Stimulated activated naive CD8-positive, alpha-beta T cell treated with anti-CD3 and anti-CD28 coated beads, Interleukin-15, amount 100 ng/mL, for 72 hours (primary cell): Measurements from ENCODE around the gene AADACL4.

Source experiments
- ATAC-seq: fragments of 150-1000 bp; cut with Tn5 transposase; 2 replicates; pipeline ENCODE4 v1.10.0; 2021; ENCODE audit warnings: mild to moderate bottlenecking, moderate library complexity
- DNase-seq, 2 donors: peaks; one replicate each; pipeline ENCODE4 v3.0.0; 2021 to 2022
- H3K27ac Mint-ChIP-seq, 2 donors: one replicate each; pipeline ENCODE4 v1.8.0; 2022; ENCODE audit warnings: mild to moderate bottlenecking in 2 of 2, mixed read lengths in 2 of 2, moderate library complexity in 2 of 2
- H3K27me3 Mint-ChIP-seq: one replicate; pipeline ENCODE4 v1.8.0; 2022; ENCODE audit warnings: mixed read lengths
- H3K4me1 Mint-ChIP-seq: one replicate; pipeline ENCODE4 v1.8.0; 2022; ENCODE audit warnings: mild to moderate bottlenecking, mixed read lengths
- H3K4me3 Mint-ChIP-seq, 2 donors: one replicate each; pipeline ENCODE4 v1.8.0; 2022; ENCODE audit warnings: mild to moderate bottlenecking in 2 of 2, mixed read lengths in 2 of 2, moderate library complexity in 1 of 2
- H3K9me3 Mint-ChIP-seq, 2 donors: one replicate each; pipeline ENCODE4 v1.8.0; 2022; ENCODE audit warnings: mixed read lengths in 2 of 2

The AADACL4 gene

DNA sequence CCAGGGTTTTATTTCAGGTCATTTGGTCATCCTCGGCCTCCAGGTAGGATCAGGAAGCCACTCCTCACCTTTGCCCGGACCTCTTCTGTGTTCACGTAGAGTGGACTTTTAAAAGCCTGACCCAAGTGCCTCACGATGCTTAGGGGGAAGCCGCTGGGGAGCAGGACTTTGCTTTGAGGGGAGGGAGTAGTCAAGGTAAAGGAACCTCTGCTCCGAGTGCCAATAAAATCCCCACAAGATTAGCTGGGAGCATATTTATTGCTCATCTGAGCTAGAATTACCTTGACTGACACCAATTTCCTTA, 25.3 kb upstream of the AADACL4 start:
- Mint-ChIP-seq H3K27me3 (no peaks in the 10 kb centered on the region), H3K27ac (peak overlapping the region; percentile 99)

DNA sequence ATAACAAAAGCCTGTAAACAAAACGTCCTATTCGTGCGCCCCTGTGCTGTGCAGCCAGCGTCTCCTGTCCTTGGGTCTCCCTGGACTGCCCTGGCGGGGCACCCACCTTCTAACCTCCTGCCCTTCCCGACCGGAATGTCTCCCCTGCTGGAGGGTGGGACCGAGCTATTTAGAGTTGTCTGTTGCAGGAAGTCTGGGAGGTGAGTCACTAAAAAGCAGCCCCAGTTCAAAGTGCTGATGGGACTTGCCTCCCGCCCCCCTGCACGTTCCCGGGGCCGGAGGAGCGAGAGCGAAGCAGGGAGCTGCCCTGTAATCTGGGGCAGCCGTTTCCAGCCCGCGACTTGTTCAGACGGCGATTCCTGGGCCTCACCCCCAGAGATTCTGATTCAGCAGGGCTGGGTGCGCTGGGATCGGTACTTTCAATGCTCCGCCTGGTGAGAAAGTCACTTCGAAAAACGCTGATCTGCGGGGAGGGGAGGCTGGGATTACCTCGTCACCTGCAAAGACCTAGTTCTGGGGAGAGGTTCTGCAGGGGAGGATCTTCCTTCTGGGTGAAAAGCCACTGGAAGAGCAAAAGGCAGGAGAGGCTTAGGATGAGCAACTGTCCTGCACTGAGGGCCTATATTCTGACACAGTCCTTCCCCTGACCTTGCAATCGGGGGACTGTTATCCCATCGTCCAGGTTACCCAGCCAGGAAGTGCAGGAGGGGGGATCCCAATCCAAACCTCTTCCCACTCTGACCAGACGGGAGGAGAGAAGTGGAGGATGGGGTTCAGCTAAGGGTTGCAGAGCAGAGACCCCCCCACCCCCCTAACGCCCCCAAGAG, 24.7 kb upstream of the AADACL4 start:
- Mint-ChIP-seq H3K27me3 (no peaks in the 10 kb centered on the region), H3K27ac (peak overlapping the region; percentile 99), H3K4me1 (peaks cover 60% of the 10 kb centered on the region), H3K9me3 (no peaks in the 10 kb centered on the region), H3K4me3 (peak overlapping the region; percentile 91 to 99)
- ATAC-seq, result peak; percentile 35
- peak; percentile 58 to 79 for DNase-seq

More for the DNA sequence above, 25.3 kb upstream of the AADACL4 start:
- Mint-ChIP-seq H3K9me3 (no peaks in the 10 kb centered on the region), H3K4me3 (peak overlapping the region; percentile 91 to 99), H3K4me1 (peaks cover 66% of the 10 kb centered on the region)
- no peak for DNase-seq
- ATAC-seq, result peak; percentile 1

DNA sequence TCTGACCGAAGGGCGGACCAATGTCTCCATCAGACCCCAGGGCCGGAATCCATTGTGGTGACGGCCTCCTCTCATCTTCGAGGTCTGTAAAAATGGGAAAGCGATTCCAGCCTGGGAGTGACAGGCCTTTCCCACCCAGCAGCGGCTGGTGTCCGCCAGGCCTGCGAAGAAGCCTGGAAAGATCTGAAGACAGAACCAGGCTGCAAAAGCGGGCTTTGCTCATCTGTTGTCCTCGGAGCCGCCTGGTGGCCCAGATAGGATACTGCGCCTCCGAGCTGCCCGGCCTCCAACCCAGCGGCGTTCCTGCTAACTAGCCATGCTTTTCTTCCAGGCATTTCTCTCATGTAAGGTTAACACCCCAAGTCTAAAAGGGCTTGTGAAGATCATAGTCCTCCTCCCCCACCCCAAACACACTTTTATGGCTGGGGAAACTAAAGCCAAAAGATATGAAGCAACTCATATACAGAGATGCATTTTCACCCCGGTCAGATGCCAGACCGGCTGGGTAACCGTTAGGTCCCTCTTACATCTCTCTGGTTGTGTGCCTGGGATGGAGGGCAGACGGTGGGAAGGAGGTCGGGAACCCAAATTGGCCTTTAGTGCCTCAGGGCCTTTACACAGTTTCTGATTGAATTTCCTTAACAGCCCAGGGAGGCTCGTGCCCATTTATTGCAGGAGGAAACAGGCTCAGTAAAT, 23.9 kb upstream of the AADACL4 start:
- Mint-ChIP-seq H3K27ac (peak overlapping the region; percentile 78 to 99), H3K4me3 (peak overlapping the region; percentile 91 to 99), H3K27me3 (no peaks in the 10 kb centered on the region), H3K9me3 (no peaks in the 10 kb centered on the region), H3K4me1 (peaks cover 53% of the 10 kb centered on the region)
- peak; percentile 43 for ATAC-seq
- peak; percentile 77 to 80 for DNase-seq

- Mint-ChIP-seq H3K9me3 (no peaks in the 10 kb centered on the region), H3K27me3 (no peaks in the 10 kb centered on the region), H3K27ac (peak overlapping the region; percentile 78 to 99), H3K4me1 (peaks cover 47% of the 10 kb centered on the region), H3K4me3 (peak overlapping the region; percentile 91 to 99)
- ATAC-seq (peak; percentile 19), DNase-seq (peak; percentile 26 to 56)
Observed at GRCh38 chr1:12620488-12620865, 23.4 kb upstream of the AADACL4 start.

GRCh38 chr1:12620931-12621330, 23.0 kb upstream of the AADACL4 start:
- no peak overlapping the region for H3K27ac Mint-ChIP-seq
- no peaks in the 10 kb centered on the region for H3K27me3 Mint-ChIP-seq
- no peak for ATAC-seq
- H3K9me3 Mint-ChIP-seq, result no peaks in the 10 kb centered on the region
- no peak for DNase-seq
- peak overlapping the region; percentile 16 to 99 for H3K4me3 Mint-ChIP-seq
- H3K4me1 Mint-ChIP-seq, result peaks cover 45% of the 10 kb centered on the region

- peaks cover 45% of the 10 kb centered on the region for H3K4me1 Mint-ChIP-seq
Observed at GRCh38 chr1:12621346-12622335, 22.2 kb upstream of the AADACL4 start.

GRCh38 chr1:12622506-12622905, 21.4 kb upstream of the AADACL4 start:
- no peak for ATAC-seq
- DNase-seq, result no peak
- Mint-ChIP-seq H3K4me3 (no peak overlapping the region), H3K9me3 (no peaks in the 10 kb centered on the region), H3K4me1 (peaks cover 45% of the 10 kb centered on the region), H3K27me3 (no peaks in the 10 kb centered on the region), H3K27ac (peak overlapping the region in 1 of 2 donors; percentile 82)

More at GRCh38 chr1:12621346-12622335, 22.2 kb upstream of the AADACL4 start:
- Mint-ChIP-seq H3K27me3 (no peaks in the 10 kb centered on the region), H3K9me3 (no peaks in the 10 kb centered on the region), H3K4me3 (peak overlapping the region in 1 of 2 donors; percentile 99), H3K27ac (peak overlapping the region in 1 of 2 donors; percentile 74)
- ATAC-seq, result no peak
- DNase-seq, result no peak

GRCh38 chr1:12625276-12625675, 18.6 kb upstream of the AADACL4 start:
- Mint-ChIP-seq H3K27ac (no peak overlapping the region), H3K27me3 (no peaks in the 10 kb centered on the region), H3K4me1 (peaks cover 33% of the 10 kb centered on the region), H3K4me3 (no peak overlapping the region), H3K9me3 (no peaks in the 10 kb centered on the region)
- no peak for DNase-seq
- no peak for ATAC-seq

- H3K4me1 Mint-ChIP-seq, result peaks cover 16% of the 10 kb centered on the region
- H3K9me3 Mint-ChIP-seq, result no peaks in the 10 kb centered on the region
- no peak overlapping the region for H3K4me3 Mint-ChIP-seq
- ATAC-seq (no peak), DNase-seq (no peak)
- no peak overlapping the region for H3K27ac Mint-ChIP-seq
- H3K27me3 Mint-ChIP-seq, result peaks cover 6% of the 10 kb centered on the region
Observed at GRCh38 chr1:12626888-12627287, 17.0 kb upstream of the AADACL4 start.

GRCh38 chr1:12627296-12627695, 16.6 kb upstream of the AADACL4 start:
- DNase-seq, result no peak
- peaks cover 10% of the 10 kb centered on the region for H3K27me3 Mint-ChIP-seq
- no peak for ATAC-seq
- H3K4me3 Mint-ChIP-seq, result no peak overlapping the region
- peaks cover 12% of the 10 kb centered on the region for H3K4me1 Mint-ChIP-seq
- H3K9me3 Mint-ChIP-seq, result no peaks in the 10 kb centered on the region
- H3K27ac Mint-ChIP-seq, result no peak overlapping the region

GRCh38 chr1:12629511-12629956, 14.4 kb upstream of the AADACL4 start:
- Mint-ChIP-seq H3K27me3 (peaks cover 17% of the 10 kb centered on the region), H3K27ac (no peak overlapping the region), H3K4me3 (no peak overlapping the region), H3K4me1 (peaks cover 12% of the 10 kb centered on the region), H3K9me3 (no peaks in the 10 kb centered on the region)
- no peak for DNase-seq
- ATAC-seq, result no peak

- Mint-ChIP-seq H3K9me3 (no peaks in the 10 kb centered on the region), H3K27me3 (peaks cover 20% of the 10 kb centered on the region), H3K4me3 (no peak overlapping the region), H3K27ac (no peak overlapping the region), H3K4me1 (peaks cover 14% of the 10 kb centered on the region)
- DNase-seq (no peak), ATAC-seq (no peak)
Observed at GRCh38 chr1:12629985-12630760, 13.7 kb upstream of the AADACL4 start.

DNA sequence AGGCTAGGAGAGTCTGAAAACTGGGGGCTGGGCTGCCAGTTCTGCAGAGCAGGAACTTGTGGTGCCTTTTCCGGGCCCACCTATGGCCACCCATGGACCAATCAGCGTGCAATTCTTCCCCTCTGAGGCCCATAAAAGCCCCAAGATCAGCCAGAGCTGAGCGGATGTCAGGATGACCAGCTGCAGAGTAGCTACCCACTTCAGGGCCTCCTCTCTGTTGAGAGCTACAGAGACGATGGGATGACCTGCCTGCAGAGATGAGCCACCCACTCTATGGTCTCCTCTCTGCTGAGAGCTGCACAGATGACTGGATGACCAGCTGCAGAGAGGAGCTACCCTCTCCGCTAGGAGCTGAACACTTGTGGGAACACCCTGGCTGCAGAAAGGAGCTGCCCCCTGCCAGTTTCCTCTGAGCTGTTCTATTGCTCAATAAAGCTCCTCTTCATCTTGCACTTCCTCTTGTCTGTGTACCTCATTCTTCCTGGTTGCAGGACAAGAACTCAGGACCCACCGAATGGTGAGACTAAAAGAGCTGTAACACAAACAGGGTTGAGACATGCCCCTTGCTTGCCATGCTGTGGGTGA, 12.8 kb upstream of the AADACL4 start:
- no peak overlapping the region for H3K27ac Mint-ChIP-seq
- DNase-seq (no peak), ATAC-seq (no peak)
- no peaks in the 10 kb centered on the region for H3K9me3 Mint-ChIP-seq
- peaks cover 17% of the 10 kb centered on the region for H3K4me1 Mint-ChIP-seq
- no peak overlapping the region for H3K4me3 Mint-ChIP-seq
- peaks cover 26% of the 10 kb centered on the region for H3K27me3 Mint-ChIP-seq

- ATAC-seq (no peak), DNase-seq (no peak)
- H3K4me3 Mint-ChIP-seq, result no peak overlapping the region
- no peak overlapping the region for H3K27ac Mint-ChIP-seq
- peaks cover 17% of the 10 kb centered on the region for H3K4me1 Mint-ChIP-seq
- peaks cover 26% of the 10 kb centered on the region for H3K27me3 Mint-ChIP-seq
- H3K9me3 Mint-ChIP-seq, result no peaks in the 10 kb centered on the region
Observed at GRCh38 chr1:12631571-12631970, 12.3 kb upstream of the AADACL4 start.
